Measurements from ENCODE around the gene VANGL1.

DNA sequence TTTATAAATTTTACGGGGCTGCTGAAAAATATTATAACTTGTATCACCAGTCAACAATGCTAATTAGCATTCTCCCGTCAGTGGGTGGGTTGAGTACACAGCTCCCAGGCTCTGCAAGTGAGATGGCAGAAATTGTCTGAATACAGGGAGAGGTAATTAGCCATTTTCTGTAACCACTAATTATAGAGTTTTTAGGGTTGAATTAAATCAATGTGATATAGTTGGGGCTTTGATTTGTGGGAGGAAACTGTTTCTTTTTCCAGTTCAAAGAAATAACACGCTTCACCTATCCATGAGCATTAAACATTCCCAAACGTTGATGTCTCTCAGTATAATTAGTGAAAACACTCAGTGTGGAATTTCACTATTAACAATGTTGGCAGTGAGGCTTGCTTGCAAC is 1.5 kb downstream of the VANGL1 start:
- TF ChIP-seq POLR2AphosphoS5 (IDR thresholded peaks at IDR 0.05; ENCODE audit: insufficient read depth in 1 of 2, low read depth in 1 of 2): no peak
- TF ChIP-seq POLR2A (IDR thresholded peaks at IDR 0.05): no peak
- no peak for TF ChIP-seq CTCF (IDR thresholded peaks at IDR 0.05)

All from vagina (tissue), 2 donors.